Body of pancreas (tissue), 4 donors: ENCODE results near the gene KCNK17.

Experiments
- CTCF ChIP-seq, 7 experiments: fragments of 450-650 bp in 4 of 7; fragments of 200-600 bp in 3 of 7; sonication (generic) in 3 of 7; IDR thresholded peaks; one replicate each; pipeline ENCODE4 v1.5.1; 2016 to 2019; ENCODE audit warnings: antibody characterized with exemption in 7 of 7
- POLR2A ChIP-seq, 3 donors: fragments of 450-650 bp; IDR thresholded peaks; one replicate each; pipeline ENCODE4 v1.6.1; 2016; ENCODE audit warnings: antibody characterized with exemption in 3 of 3, mild to moderate bottlenecking in 2 of 3

GRCh38 chr6:39330476-39330875 lies 16.3 kb upstream of the KCNK17 start:
- TF ChIP-seq CTCF (IDR thresholded peaks at IDR 0.05) = no peak
- TF ChIP-seq POLR2A (IDR thresholded peaks at IDR 0.05) = no peak
